ENCODE measurements around the gene PELI2. TPM values are rescaled to one million over a fixed set of nuclear protein-coding genes. Genes with fewer than 3 reads are reported as not detected.

PELI2 gene
- total RNA-seq, 1 experiment from 2014 or later: 19.5 TPM

DNA sequence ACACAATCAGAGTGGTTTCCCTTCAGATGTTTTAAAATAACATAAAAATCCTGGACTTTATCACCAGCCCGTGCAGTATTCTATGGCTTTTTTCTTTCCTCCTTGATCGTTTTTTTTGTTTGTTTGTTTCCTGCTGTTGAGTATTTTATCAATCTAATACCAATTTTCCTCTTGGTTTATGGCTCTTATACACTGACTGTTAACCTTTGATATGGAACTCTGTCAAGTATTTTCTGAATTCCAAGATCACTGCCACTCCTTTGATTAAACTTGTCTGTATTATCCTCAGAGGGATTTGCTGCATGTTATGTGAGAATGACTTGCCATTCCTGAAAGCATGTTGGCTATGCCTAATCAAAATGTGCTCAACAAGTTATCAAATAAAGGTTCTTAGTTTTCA is 88.4 kb downstream of the PELI2 start:
- intact Hi-C loops (cut with micrococcal nuclease; ENCODE audit: unreplicated experiment): no loop called here
- CTCF ChIA-PET: no interaction called here
- H3K4me1 Mint-ChIP-seq (ENCODE audit: low read depth, unreplicated experiment): peaks cover 8% of the 10 kb centered on the region
- H3K36me3 Mint-ChIP-seq (ENCODE audit: insufficient read depth, unreplicated experiment): peaks cover 5% of the 10 kb centered on the region
- no peak for DNase-seq
- BruUV-seq (replicated peaks): no TSS peak
- TF ChIP-seq, protein P1, sequence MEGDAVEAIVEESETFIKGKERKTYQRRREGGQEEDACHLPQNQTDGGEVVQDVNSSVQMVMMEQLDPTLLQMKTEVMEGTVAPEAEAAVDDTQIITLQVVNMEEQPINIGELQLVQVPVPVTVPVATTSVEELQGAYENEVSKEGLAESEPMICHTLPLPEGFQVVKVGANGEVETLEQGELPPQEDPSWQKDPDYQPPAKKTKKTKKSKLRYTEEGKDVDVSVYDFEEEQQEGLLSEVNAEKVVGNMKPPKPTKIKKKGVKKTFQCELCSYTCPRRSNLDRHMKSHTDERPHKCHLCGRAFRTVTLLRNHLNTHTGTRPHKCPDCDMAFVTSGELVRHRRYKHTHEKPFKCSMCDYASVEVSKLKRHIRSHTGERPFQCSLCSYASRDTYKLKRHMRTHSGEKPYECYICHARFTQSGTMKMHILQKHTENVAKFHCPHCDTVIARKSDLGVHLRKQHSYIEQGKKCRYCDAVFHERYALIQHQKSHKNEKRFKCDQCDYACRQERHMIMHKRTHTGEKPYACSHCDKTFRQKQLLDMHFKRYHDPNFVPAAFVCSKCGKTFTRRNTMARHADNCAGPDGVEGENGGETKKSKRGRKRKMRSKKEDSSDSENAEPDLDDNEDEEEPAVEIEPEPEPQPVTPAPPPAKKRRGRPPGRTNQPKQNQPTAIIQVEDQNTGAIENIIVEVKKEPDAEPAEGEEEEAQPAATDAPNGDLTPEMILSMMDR (IDR thresholded peaks at IDR 0.05; ENCODE audit: unreplicated experiment): no peak
- no peak overlapping the region for H3K4me3 Mint-ChIP-seq (ENCODE audit: low read depth, unreplicated experiment)
- H3K27ac Mint-ChIP-seq (ENCODE audit: unreplicated experiment): no peak overlapping the region
- H3K27me3 Mint-ChIP-seq (ENCODE audit: unreplicated experiment): no peaks in the 10 kb centered on the region
- no peaks in the 10 kb centered on the region for H3K9me3 Mint-ChIP-seq (ENCODE audit: low read depth, unreplicated experiment)

DNA sequence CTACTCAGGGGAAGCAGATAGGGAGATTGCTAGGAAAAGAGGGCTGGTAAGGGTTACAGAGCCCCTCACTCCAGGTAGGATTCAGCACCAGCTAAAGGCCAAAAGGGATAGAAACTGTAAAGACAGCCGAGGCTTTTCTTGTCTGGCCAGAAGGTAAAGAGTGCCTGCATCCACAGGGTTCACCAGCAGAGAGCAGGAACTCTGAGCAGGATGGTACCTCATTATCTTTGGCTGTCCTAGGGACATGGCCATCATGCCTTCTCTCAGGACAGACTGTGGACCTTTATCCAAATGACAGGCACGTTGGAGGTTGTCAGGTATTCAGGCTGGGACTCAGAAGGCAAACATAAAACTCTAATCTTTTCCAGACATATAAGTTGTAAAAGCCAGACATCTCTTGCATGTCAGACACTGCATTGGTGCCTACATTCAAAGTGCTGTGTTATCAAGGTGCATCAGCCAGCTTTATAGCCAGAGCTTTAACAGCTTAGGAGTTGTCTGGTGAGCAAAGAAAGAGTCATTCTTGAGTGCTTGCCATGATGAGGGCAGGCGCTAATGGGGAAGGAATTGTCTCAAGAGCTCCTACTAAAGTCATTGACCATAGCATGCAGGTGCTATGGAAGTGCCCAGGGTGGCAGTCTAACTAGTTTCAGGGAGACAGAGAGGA is 89.5 kb downstream of the PELI2 start:
- TF ChIP-seq, protein P1 (IDR thresholded peaks at IDR 0.05; ENCODE audit: unreplicated experiment): no peak
- intact Hi-C loops (cut with micrococcal nuclease; ENCODE audit: unreplicated experiment): no loop called here
- Mint-ChIP-seq H3K9me3 (ENCODE audit: low read depth, unreplicated experiment) (no peaks in the 10 kb centered on the region), H3K27me3 (ENCODE audit: unreplicated experiment) (no peaks in the 10 kb centered on the region), H3K36me3 (ENCODE audit: insufficient read depth, unreplicated experiment) (peaks cover 5% of the 10 kb centered on the region), H3K4me1 (ENCODE audit: low read depth, unreplicated experiment) (peaks cover 8% of the 10 kb centered on the region), H3K4me3 (ENCODE audit: low read depth, unreplicated experiment) (no peak overlapping the region), H3K27ac (ENCODE audit: unreplicated experiment) (no peak overlapping the region)
- CTCF ChIA-PET: no interaction called here
- no TSS peak for BruUV-seq (replicated peaks)
- DNase-seq: no peak

DNA sequence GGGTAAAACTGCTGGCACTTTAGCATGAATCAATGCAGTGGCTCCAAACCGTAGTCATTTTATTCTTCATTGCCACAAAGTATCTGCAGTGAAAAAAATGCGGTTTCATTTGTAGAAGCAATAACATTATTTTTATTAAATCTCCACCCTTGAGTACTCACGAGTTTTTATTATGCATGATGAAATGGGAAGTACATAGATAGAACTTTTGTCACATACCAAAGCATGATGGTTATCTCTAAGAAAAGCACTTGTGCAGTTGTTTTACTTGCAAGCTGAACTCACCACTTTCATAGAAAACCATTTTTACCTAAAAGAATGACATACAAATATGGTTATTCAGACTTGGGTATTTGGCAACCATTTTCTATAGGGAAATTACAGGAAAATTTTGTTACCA is 90.3 kb downstream of the PELI2 start:
- no peak for DNase-seq
- Mint-ChIP-seq H3K4me1 (ENCODE audit: low read depth, unreplicated experiment) (peaks cover 8% of the 10 kb centered on the region), H3K27me3 (ENCODE audit: unreplicated experiment) (no peaks in the 10 kb centered on the region), H3K4me3 (ENCODE audit: low read depth, unreplicated experiment) (no peak overlapping the region), H3K27ac (ENCODE audit: unreplicated experiment) (no peak overlapping the region), H3K36me3 (ENCODE audit: insufficient read depth, unreplicated experiment) (peaks cover 5% of the 10 kb centered on the region), H3K9me3 (ENCODE audit: low read depth, unreplicated experiment) (no peaks in the 10 kb centered on the region)
- BruUV-seq (replicated peaks): no TSS peak
- CTCF ChIA-PET: no interaction called here
- TF ChIP-seq, protein P1 (IDR thresholded peaks at IDR 0.05; ENCODE audit: unreplicated experiment): no peak
- intact Hi-C loops (cut with micrococcal nuclease; ENCODE audit: unreplicated experiment): no loop called here

DNA sequence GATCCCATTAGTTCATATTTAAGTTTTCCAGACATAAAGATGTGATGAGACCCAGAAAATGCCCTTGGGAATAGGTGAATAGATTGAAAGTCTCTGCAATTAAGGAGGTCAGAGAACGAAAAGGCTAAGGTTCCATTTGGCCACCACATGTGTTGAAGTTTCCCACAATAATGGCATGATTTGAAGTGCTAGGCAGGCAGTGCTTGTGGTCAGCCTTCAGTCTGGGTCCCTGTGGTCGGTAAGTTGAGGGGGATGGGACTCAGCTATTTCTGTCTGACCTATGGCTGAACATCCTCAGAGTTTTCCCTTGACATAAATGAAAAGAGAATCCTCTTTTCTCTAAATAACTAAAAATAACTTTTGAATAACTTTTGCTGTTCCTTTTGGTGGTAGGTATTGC is 92.4 kb downstream of the PELI2 start:
- CTCF ChIA-PET: no interaction called here
- BruUV-seq (replicated peaks): no TSS peak
- no peak for DNase-seq

More for the DNA sequence above, 92.4 kb downstream of the PELI2 start:
- intact Hi-C loops (cut with micrococcal nuclease; ENCODE audit: unreplicated experiment): no loop called here
- Mint-ChIP-seq H3K9me3 (ENCODE audit: low read depth, unreplicated experiment) (no peaks in the 10 kb centered on the region), H3K27me3 (ENCODE audit: unreplicated experiment) (no peaks in the 10 kb centered on the region), H3K36me3 (ENCODE audit: insufficient read depth, unreplicated experiment) (peaks cover 5% of the 10 kb centered on the region), H3K4me1 (ENCODE audit: low read depth, unreplicated experiment) (peaks cover 8% of the 10 kb centered on the region), H3K4me3 (ENCODE audit: low read depth, unreplicated experiment) (no peak overlapping the region), H3K27ac (ENCODE audit: unreplicated experiment) (no peak overlapping the region)
- TF ChIP-seq, protein P1 (IDR thresholded peaks at IDR 0.05; ENCODE audit: unreplicated experiment): no peak
